Aorta (tissue), 5 donors: ENCODE measurements around the gene AMOTL1. TPM values are rescaled to one million over a fixed set of nuclear protein-coding genes. Genes with fewer than 3 reads are reported as not detected.
"Not testable (repeated sequence)": the region's sequence is repeated elsewhere in the genome, so short reads cannot be mapped to it uniquely, and the experiment has no call there.

ENCODE experiments used
- ATAC-seq: fragments of 200-7000 bp; cut with Tn5 transposase; one replicate; pipeline ENCODE4 v1.9.1; 2022; ENCODE audit warnings: moderate library complexity; ENCODE audit not compliant: low FRiP score
- DNase-seq, 2 donors: peaks; one replicate each; pipeline ENCODE4 v3.0.0-alpha.2; 2020
- H3K27ac ChIP-seq, 2 donors: one replicate each; pipeline ENCODE4 v1.5.1; 2013; ENCODE audit warnings: low read length in 2 of 2, mild to moderate bottlenecking in 2 of 2, moderate library complexity in 2 of 2, control low read depth in 1 of 2, inconsistent platforms in 1 of 2, low read depth in 1 of 2
- H3K27me3 ChIP-seq, 2 donors: one replicate each; pipeline ENCODE4 v1.6.1; 2013; ENCODE audit warnings: control low read depth in 1 of 2, low read length in 1 of 2, mild to moderate bottlenecking in 1 of 2, moderate library complexity in 1 of 2; ENCODE audit not compliant: insufficient read depth in 2 of 2, control insufficient read depth in 1 of 2
- H3K36me3 ChIP-seq, 2 donors: one replicate each; pipeline ENCODE4 v1.6.1; 2013; ENCODE audit warnings: control low read depth in 1 of 2, low read length in 1 of 2, mild to moderate bottlenecking in 1 of 2; ENCODE audit not compliant: insufficient read depth in 2 of 2, control insufficient read depth in 1 of 2
- H3K4me1 ChIP-seq, 2 donors: one replicate each; pipeline ENCODE4 v1.6.1; 2013; ENCODE audit warnings: low read length in 2 of 2, control low read depth in 1 of 2, mild to moderate bottlenecking in 1 of 2, moderate library complexity in 1 of 2; ENCODE audit not compliant: insufficient read depth in 2 of 2, control insufficient read depth in 1 of 2
- H3K4me3 ChIP-seq, 2 donors: one replicate each; pipeline ENCODE4 v1.5.1; 2013; ENCODE audit warnings: low read length in 2 of 2, control low read depth in 1 of 2, mild to moderate bottlenecking in 1 of 2
- H3K9me3 ChIP-seq: one replicate; pipeline ENCODE4 v1.6.1; 2013; ENCODE audit warnings: mild to moderate bottlenecking, low read length; ENCODE audit not compliant: control insufficient read depth
- WGBS, 2 donors: extraction: QIAGEN DNeasy Blood & Tissue Kit; methylation state at CpG; one replicate each; pipeline ENCODE4 v1.1.7; 2013; 5-methylcytosine and 5-hydroxymethylcytosine counted together
- intact Hi-C, 2 donors: fragments of 100-400 bp; cut with DNase I; formaldehyde crosslinking; loops; one replicate each; pipeline versions ENCODE4 v1.14.2 to v1.15.0; 2022
- polyA plus RNA-seq, 2 donors: library from polyadenylated mRNA; stranded (reverse); fragments of 200-250 nt; gene quantifications; one replicate each; pipeline ENCODE4 v1.2.3, GENCODE V29; 2013
- total RNA-seq, 2 donors: library from RNA; stranded (reverse); fragmentation: NEBNext Ultra II Directional; extraction: Animal tissue kit (Norgen Biotek cat#: 25700); gene quantifications; one replicate each; pipeline ENCODE4 v1.2.1, GENCODE V29; 2021
- donor health status: healthy with polysubstance abuse.
- donor health status: Bipolar disorder and iron deficiency.
- donor health status: DM: no; HTN: no; CAD: no.
- donor health status: DM: no; HTN: no; CAD: no.
- donor health status: DM: yes; HTN: yes; CAD: no.

AMOTL1 gene
- total and polyA plus RNA-seq, 4 donors = 12.5 to 78.5 (median 39.6) TPM

DNA sequence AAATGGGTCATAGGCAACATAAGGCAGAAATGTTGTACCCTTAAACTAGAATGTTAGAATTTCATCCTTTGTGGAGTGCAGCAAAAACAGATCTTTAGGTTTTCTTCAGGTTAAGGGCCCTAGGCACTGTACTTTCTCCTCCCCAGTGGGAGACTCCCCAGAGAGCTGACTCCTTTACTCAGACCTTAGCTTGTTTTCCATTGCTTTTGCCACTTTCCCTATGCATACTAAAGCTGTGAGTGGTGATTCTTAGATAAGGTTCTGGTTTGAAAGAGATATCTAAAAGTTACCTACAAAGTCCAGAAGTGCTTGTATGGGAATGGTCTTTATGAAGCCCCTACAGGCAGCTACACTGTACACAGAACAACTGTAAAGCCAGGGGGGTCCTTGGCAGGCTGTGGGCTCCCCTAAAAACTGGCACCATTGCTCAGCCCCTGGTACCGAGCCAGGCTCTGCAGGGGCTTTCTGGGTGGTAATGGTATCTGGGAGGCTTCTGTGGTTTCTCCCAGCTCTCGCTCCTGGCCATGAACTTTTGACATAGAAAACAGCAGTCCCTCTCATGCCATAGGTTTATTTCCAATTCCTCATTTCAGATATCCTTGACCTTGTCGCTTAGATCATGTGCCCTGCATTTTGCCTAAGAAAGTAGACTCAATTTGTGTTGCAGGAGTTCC lies 23.2 kb downstream of the AMOTL1 start:
- no peaks in the 10 kb centered on the region for H3K27me3 ChIP-seq
- intact Hi-C loops = no loop called here
- DNase-seq (no peak), ATAC-seq (no peak)
- WGBS, 2 donors = 86 to 92% methylated on average over 3 of the region's 3 CpGs
- H3K9me3 ChIP-seq = no peaks in the 10 kb centered on the region
- no peak overlapping the region for H3K27ac ChIP-seq
- H3K4me1 ChIP-seq = peaks cover 5 to 29% of the 10 kb centered on the region in 2 donors
- no peaks in the 10 kb centered on the region for H3K36me3 ChIP-seq
- H3K4me3 ChIP-seq = no peak overlapping the region

DNA sequence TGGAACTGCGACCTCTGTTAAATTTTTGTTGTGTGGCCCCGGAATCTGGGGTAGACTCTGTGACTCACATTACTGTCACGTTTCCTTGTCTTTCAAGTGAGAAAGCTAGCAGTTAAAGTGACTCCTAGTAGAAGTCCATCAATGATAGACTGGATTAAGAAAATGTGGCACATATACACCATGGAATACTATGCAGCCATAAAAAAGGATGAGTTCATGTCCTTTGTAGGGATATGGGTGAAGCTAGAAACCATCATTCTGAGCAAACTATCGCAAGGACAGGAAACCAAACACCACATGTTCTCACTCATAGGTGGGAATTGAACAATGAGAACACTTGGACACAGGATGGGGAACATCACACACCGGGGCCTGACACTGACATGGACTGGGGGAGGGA lies 23.8 kb downstream of the AMOTL1 start:
- peaks cover 5 to 29% of the 10 kb centered on the region in 2 donors for H3K4me1 ChIP-seq
- H3K27me3 ChIP-seq, intact Hi-C loops, DNase-seq, H3K36me3 ChIP-seq, ATAC-seq, H3K9me3 ChIP-seq, H3K27ac ChIP-seq, H3K4me3 ChIP-seq: not testable (repeated sequence)
- WGBS, 2 donors = 96 to 100% methylated on average over 5 of the region's 5 CpGs

DNA sequence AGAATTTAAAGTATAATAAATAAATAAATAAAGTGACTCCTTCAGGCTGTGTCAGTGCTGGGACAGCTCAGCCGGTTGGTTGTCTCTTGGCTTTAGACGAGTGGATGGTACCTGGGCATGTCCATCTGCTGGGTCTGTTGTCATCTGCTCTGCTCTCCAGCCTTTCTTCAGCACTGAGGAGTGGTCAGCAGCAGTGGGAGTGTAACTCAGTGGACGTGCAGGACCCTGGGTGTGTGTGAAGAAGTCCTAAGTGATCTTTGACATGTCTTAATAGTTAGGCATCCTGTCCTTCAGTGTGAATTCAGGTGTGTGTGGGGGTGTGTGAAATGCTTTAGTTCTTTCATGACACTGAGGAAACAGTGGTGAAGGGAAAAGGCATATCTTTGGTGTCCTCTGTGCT lies 24.3 kb downstream of the AMOTL1 start:
- WGBS, 2 donors = 72 to 74% methylated on average over 3 of the region's 3 CpGs
- Histone ChIP-seq H3K9me3 (no peaks in the 10 kb centered on the region), H3K27me3 (no peaks in the 10 kb centered on the region), H3K4me1 (peaks cover 5 to 29% of the 10 kb centered on the region in 2 donors), H3K27ac (no peak overlapping the region), H3K4me3 (no peak overlapping the region), H3K36me3 (no peaks in the 10 kb centered on the region)
- intact Hi-C loops = no loop called here
- no peak for ATAC-seq
- DNase-seq = no peak

DNA sequence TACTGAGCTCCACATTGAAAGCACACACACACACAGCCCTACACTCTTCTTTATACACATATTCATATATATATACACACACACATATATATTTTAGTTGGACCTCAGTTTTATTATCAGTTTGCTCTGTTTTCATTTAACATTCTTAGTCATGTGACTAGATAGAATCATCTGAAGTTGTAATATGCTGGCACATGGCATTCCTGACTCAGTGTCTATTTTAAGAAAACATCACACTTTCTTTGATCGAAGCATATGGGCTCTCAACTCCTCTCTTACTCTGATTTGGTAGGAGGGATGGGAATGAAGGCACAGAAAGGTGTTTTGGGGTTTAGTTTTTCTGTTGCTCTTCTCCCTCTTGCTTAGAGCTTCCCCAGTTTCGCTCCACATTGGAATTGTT lies 24.8 kb downstream of the AMOTL1 start:
- ATAC-seq (no peak), DNase-seq (no peak)
- H3K27ac ChIP-seq = no peak overlapping the region
- intact Hi-C loops = no loop called here
- H3K36me3 ChIP-seq = no peaks in the 10 kb centered on the region
- no peaks in the 10 kb centered on the region for H3K27me3 ChIP-seq
- H3K4me3 ChIP-seq = no peak overlapping the region
- peaks cover 5 to 26% of the 10 kb centered on the region in 2 donors for H3K4me1 ChIP-seq
- no peaks in the 10 kb centered on the region for H3K9me3 ChIP-seq
- WGBS, 2 donors = 50 to 52% methylated on average over 2 of the region's 2 CpGs

DNA sequence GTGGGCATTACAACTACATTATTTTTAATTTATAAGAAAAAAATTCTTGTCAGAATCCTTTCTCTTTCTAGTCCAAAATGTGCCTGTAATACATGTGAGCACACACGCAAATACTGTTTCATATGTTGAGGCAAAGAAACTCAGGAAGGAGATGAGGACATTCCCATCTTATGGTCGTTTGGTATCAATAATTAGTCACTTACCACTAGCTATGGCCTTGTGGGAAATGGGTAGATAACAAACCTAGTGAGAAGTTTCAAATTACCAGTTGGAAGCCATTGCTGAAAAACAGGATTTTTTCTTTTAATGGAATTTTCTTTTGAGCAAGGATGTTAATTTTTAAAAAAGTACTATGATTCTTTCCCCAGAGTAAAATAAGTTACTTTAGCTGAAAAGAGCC lies 25.7 kb downstream of the AMOTL1 start:
- no peaks in the 10 kb centered on the region for H3K9me3 ChIP-seq
- intact Hi-C loops = no loop called here
- no peak overlapping the region for H3K4me3 ChIP-seq
- no peaks in the 10 kb centered on the region for H3K36me3 ChIP-seq
- H3K27me3 ChIP-seq = no peaks in the 10 kb centered on the region
- ATAC-seq (no peak), DNase-seq (no peak)
- peak overlapping the region; percentile 36 to 87 for H3K27ac ChIP-seq
- peaks cover 1 to 25% of the 10 kb centered on the region in 2 donors for H3K4me1 ChIP-seq
- 48 to 50% methylated on average over 2 of the region's 2 CpGs for WGBS, 2 donors

DNA sequence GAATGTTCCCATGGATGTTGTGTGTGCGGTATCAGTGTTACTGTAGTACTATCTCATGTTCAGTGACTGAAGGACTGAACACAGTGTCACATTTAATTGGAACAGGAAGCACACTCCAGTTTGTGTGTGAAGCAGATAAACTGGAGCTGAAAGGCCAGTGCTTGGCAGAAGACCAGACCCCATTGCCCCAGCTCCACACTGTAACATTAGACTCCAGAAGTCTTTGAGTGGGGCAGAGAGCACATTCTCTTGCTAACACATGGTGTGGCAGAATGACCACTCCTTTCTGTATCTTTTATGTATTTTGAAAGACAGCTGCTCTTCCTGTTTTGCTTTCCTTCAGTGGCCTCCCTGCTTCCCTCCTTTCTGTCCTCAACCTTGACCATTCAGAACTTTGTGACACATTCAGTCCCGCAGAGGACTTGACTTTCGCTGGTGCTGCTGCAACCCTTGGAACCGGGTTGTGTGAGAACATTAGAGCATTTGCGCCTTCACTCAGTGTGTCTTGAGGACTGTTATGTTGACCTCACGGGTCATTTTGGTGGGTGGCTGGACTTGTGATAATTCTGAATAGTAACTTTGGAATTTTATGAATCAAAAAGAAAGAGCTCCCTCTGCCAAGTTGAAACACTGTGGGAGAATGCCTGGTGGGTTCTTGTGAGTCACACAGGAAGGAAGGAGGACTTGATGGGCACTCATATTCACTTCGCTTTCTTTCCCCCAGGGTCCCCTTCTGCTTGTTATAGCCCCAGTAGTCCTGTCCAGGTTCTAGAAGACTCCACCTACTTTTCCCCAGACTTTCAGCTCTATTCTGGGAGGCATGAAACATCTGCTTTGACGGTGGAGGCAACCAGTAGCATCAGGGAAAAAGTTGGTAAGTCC lies 26.4 kb downstream of the AMOTL1 start:
- intact Hi-C loops = loop anchor here in 1 of 2 donors (5.0 kb wide), 1 partner anchor 53 kb away; no protein-coding TSS in a partner anchor
- H3K4me1 ChIP-seq = peaks cover 1 to 24% of the 10 kb centered on the region in 2 donors

DNA sequence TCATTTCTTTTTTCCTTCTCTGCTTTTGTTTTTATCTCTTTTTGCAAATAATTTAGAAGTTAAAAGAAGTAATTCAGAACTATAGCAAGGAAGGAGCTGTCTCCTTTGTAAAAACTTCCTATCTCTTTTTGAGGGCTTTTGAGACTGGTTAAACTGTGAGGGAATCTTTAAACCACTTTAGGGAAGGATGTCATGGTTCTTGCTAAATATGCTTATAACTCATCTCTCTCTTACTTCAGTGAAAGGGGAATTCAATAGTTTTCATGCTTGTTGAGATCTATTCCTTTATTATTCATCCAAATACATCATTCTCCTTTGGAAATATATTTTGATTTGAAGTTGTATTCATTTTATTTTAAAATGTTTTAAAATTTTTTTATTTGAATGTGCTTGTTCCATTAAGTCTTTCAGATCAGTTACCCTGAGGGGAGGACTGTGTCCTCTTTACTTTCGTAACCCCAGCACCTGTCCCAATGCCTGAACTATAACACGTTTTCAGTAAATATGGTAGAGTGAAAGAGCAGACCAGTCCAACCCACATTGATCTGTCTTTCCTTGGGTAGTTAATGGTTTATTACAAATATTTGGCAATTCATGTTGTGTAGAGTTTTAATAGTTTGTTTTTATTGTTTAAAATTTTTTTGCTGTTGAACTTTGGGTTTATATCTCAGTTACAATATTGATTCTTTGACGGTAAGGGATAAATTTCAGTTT lies 27.5 kb downstream of the AMOTL1 start:
- Histone ChIP-seq H3K27me3 (no peaks in the 10 kb centered on the region), H3K4me3 (no peak overlapping the region), H3K4me1 (peaks cover 3 to 22% of the 10 kb centered on the region in 2 donors), H3K9me3 (no peaks in the 10 kb centered on the region), H3K36me3 (peaks cover 0 to 3% of the 10 kb centered on the region in 2 donors), H3K27ac (no peak overlapping the region)
- intact Hi-C loops = loop anchor here in 1 of 2 donors (5.0 kb wide), 1 partner anchor 52 kb away; no protein-coding TSS in a partner anchor
- no peak for DNase-seq
- WGBS, 2 donors = 92 to 93% methylated on average over 3 of the region's 3 CpGs
- no peak for ATAC-seq

More for the DNA sequence above, 26.4 kb downstream of the AMOTL1 start:
- peak; percentile 75 for ATAC-seq
- Histone ChIP-seq H3K9me3 (no peaks in the 10 kb centered on the region), H3K27me3 (no peaks in the 10 kb centered on the region), H3K4me3 (no peak overlapping the region), H3K36me3 (peaks cover 0 to 2% of the 10 kb centered on the region in 2 donors), H3K27ac (peak overlapping the region; percentile 36 to 87)
- 6% methylated on average over 8 of the region's 8 CpGs for WGBS, 2 donors
- peak; percentile 76 to 77 for DNase-seq

DNA sequence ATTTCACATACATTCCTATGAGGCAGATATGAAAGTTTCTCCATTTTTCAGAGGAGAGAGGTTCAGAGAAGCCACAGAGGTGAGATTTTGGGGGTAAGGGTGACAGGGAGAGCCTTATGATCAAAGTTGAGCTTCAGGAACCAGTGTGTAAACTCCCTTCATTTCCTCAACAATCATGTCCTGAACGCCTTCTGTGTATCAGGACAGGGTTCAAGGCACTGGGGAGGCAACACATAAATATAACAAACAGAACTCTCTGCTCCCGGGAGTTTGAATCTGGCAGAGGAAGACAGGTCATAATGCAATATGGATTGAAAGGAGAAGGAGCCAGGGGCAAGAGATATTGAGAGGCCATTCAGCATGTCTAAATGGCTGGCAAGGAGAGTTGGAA lies 28.0 kb downstream of the AMOTL1 start:
- no peaks in the 10 kb centered on the region for H3K27me3 ChIP-seq
- ATAC-seq (no peak), DNase-seq (no peak)
- H3K27ac ChIP-seq = no peak overlapping the region
- intact Hi-C loops = loop anchor here in 1 of 2 donors (5.0 kb wide), 1 partner anchor 51 kb away; no protein-coding TSS in a partner anchor
- no peaks in the 10 kb centered on the region for H3K9me3 ChIP-seq
- H3K4me3 ChIP-seq = no peak overlapping the region
- WGBS, 2 donors = 78 to 85% methylated on average over 2 of the region's 2 CpGs
- H3K4me1 ChIP-seq = peaks cover 6 to 22% of the 10 kb centered on the region in 2 donors
- H3K36me3 ChIP-seq = peaks cover 0 to 3% of the 10 kb centered on the region in 2 donors
